Activated CD4-positive, alpha-beta memory T cell treated with anti-CD3 and anti-CD28 coated beads, Interleukin-2, amount 10 ng/mL, durations not matched to agents 7 days and 5 days (primary cell): ENCODE measurements around the gene PEX7. TPM values are rescaled to one million over a fixed set of nuclear protein-coding genes. Genes with fewer than 3 reads are reported as not detected.

ENCODE experiments used
- CTCF ChIA-PET: fragments of 350-600 bp; sonication (Branson Sonifier 250); formaldehyde crosslinking; loops from one replicate; lab custom pipeline; 2021; ENCODE audit warnings: antibody characterized with exemption, inconsistent platforms; lab: Charles Lee
- POLR2A ChIA-PET: fragments of 350-600 bp; sonication (Branson Sonifier 250); formaldehyde crosslinking; loops from one replicate; lab custom pipeline; 2021; ENCODE audit warnings: antibody characterized with exemption; lab: Charles Lee
- DNase-seq: peaks from one replicate; pipeline ENCODE4 v3.0.0-alpha.2; 2020
- H3K27ac Mint-ChIP-seq: one replicate; pipeline ENCODE4 v1.8.0; 2021; ENCODE audit warnings: mild to moderate bottlenecking, mixed read lengths
- H3K27me3 Mint-ChIP-seq: one replicate; pipeline ENCODE4 v1.8.0; 2021; ENCODE audit warnings: mixed read lengths
- H3K36me3 Mint-ChIP-seq: one replicate; pipeline ENCODE4 v1.8.0; 2021; ENCODE audit warnings: low read depth, mixed read lengths
- H3K4me1 Mint-ChIP-seq: one replicate; pipeline ENCODE4 v1.8.0; 2021; ENCODE audit warnings: mixed read lengths
- H3K4me3 Mint-ChIP-seq: one replicate; pipeline ENCODE4 v1.8.0; 2021; ENCODE audit warnings: mild to moderate bottlenecking, mixed read lengths
- H3K9me3 Mint-ChIP-seq: one replicate; pipeline ENCODE4 v1.8.0; 2021; ENCODE audit warnings: mixed read lengths
- total RNA-seq, 2 experiments: library from RNA; stranded (reverse); gene quantifications; one replicate each; pipeline ENCODE4 v1.2.3, GENCODE V29; 2021

PEX7 gene
- total RNA-seq: 1 to 10 TPM; 4.5 to 4.8 TPM

- peaks cover 18% of the 10 kb centered on the region for H3K4me1 Mint-ChIP-seq
- peaks cover 19% of the 10 kb centered on the region for H3K36me3 Mint-ChIP-seq
- H3K27me3 Mint-ChIP-seq: peaks cover 7% of the 10 kb centered on the region
- H3K9me3 Mint-ChIP-seq: no peaks in the 10 kb centered on the region
- H3K27ac Mint-ChIP-seq: peak within 1 kb of the TSS; percentile 67
- peak; percentile 90 for DNase-seq
- ChIA-PET CTCF (interaction anchor here (0.7 to 2.8 kb wide), 7 partner anchors 10 to 215 kb away, joined by 3 to 19 read pairs (median 3); partner anchors contain the start of gene MAP3K5), POLR2A (interaction anchor here (0.9 to 1.5 kb wide), 6 partner anchors 98 to 533 kb away, joined by 3 to 5 read pairs (median 3); partner anchors contain the start of gene BCLAF1)
- peak within 1 kb of the TSS; percentile 82 for H3K4me3 Mint-ChIP-seq
Measured at GRCh38 chr6:136822376-136823127, at the start of gene PEX7. PEX7 (plus strand) TSS chr6:136822592; CDS start chr6:136822666, 74 bp downstream.

GRCh38 chr6:136772685-136773472 lies 49.5 kb upstream of the PEX7 start:
- Mint-ChIP-seq H3K9me3 (peaks cover 3% of the 10 kb centered on the region), H3K36me3 (peaks cover 34% of the 10 kb centered on the region), H3K4me3 (no peak overlapping the region), H3K4me1 (peaks cover 49% of the 10 kb centered on the region), H3K27me3 (no peaks in the 10 kb centered on the region), H3K27ac (no peak overlapping the region)
- CTCF ChIA-PET: interaction anchor here (1.2 to 2.4 kb wide), 2 partner anchors 19 to 129 kb away, joined by 4 to 11 read pairs; partner anchors contain the start of gene MAP3K5
- no peak for DNase-seq
- POLR2A ChIA-PET: interaction anchor here (0.7 to 1.7 kb wide), 2 partner anchors 8 to 14 kb away, joined by 3 to 4 read pairs; no protein-coding TSS in a partner anchor

- Mint-ChIP-seq H3K4me3 (no peak overlapping the region), H3K27ac (no peak overlapping the region), H3K36me3 (peaks cover 30% of the 10 kb centered on the region), H3K4me1 (peaks cover 45% of the 10 kb centered on the region), H3K9me3 (peaks cover 3% of the 10 kb centered on the region), H3K27me3 (no peaks in the 10 kb centered on the region)
- no peak for DNase-seq
- ChIA-PET POLR2A (interaction anchor here (0.7 to 1.7 kb wide), 3 partner anchors 8 to 19 kb away, joined by 3 to 4 read pairs (median 3); partner anchors contain the start of gene MAP3K5), CTCF (no interaction called here)
Measured at GRCh38 chr6:136773473-136773796, 49.0 kb upstream of the PEX7 start.

- Mint-ChIP-seq H3K27ac (peak overlapping the region; percentile 31), H3K27me3 (no peaks in the 10 kb centered on the region), H3K4me1 (peaks cover 41% of the 10 kb centered on the region), H3K9me3 (no peaks in the 10 kb centered on the region), H3K4me3 (no peak overlapping the region), H3K36me3 (peaks cover 25% of the 10 kb centered on the region)
- ChIA-PET POLR2A (interaction anchor here (0.7 kb wide), 1 partner anchor 18 kb away, joined by 3 read pairs; the partner anchor contains the start of gene MAP3K5), CTCF (no interaction called here)
- DNase-seq: no peak
Measured at GRCh38 chr6:136774228-136775041, 48.0 kb upstream of the PEX7 start.

- CTCF ChIA-PET: no interaction called here
- peak overlapping the region; percentile 31 for H3K27ac Mint-ChIP-seq
- H3K36me3 Mint-ChIP-seq: peaks cover 25% of the 10 kb centered on the region
- no peak overlapping the region for H3K4me3 Mint-ChIP-seq
- no peak for DNase-seq
- no peaks in the 10 kb centered on the region for H3K9me3 Mint-ChIP-seq
- no peaks in the 10 kb centered on the region for H3K27me3 Mint-ChIP-seq
- peaks cover 45% of the 10 kb centered on the region for H3K4me1 Mint-ChIP-seq
- POLR2A ChIA-PET: interaction anchor here (2.0 kb wide), 1 partner anchor 11 kb away, joined by 7 read pairs; no protein-coding TSS in a partner anchor
Measured at GRCh38 chr6:136775081-136775480, 47.3 kb upstream of the PEX7 start.

GRCh38 chr6:136775548-136775947 lies 46.8 kb upstream of the PEX7 start:
- Mint-ChIP-seq H3K36me3 (peaks cover 25% of the 10 kb centered on the region), H3K27ac (no peak overlapping the region), H3K4me3 (no peak overlapping the region), H3K9me3 (no peaks in the 10 kb centered on the region), H3K27me3 (no peaks in the 10 kb centered on the region), H3K4me1 (peaks cover 45% of the 10 kb centered on the region)
- DNase-seq: no peak
- ChIA-PET CTCF (interaction anchor here (0.6 kb wide), 1 partner anchor 16 kb away, joined by 3 read pairs; no protein-coding TSS in a partner anchor), POLR2A (interaction anchor here (2.0 kb wide), 1 partner anchor 12 kb away, joined by 7 read pairs; no protein-coding TSS in a partner anchor)

- H3K4me3 Mint-ChIP-seq: no peak overlapping the region
- no peak for DNase-seq
- no peaks in the 10 kb centered on the region for H3K9me3 Mint-ChIP-seq
- peaks cover 31% of the 10 kb centered on the region for H3K36me3 Mint-ChIP-seq
- no peaks in the 10 kb centered on the region for H3K27me3 Mint-ChIP-seq
- POLR2A ChIA-PET: no interaction called here
- CTCF ChIA-PET: no interaction called here
- H3K4me1 Mint-ChIP-seq: peaks cover 43% of the 10 kb centered on the region
- H3K27ac Mint-ChIP-seq: no peak overlapping the region
Measured at GRCh38 chr6:136777651-136778050, 44.7 kb upstream of the PEX7 start.

- peaks cover 45% of the 10 kb centered on the region for H3K4me1 Mint-ChIP-seq
- H3K27me3 Mint-ChIP-seq: no peaks in the 10 kb centered on the region
Measured at GRCh38 chr6:136779682-136780081, 42.7 kb upstream of the PEX7 start.

GRCh38 chr6:136780972-136781371 lies 41.4 kb upstream of the PEX7 start:
- no peak overlapping the region for H3K4me3 Mint-ChIP-seq
- CTCF ChIA-PET: interaction anchor here (1.2 to 3.0 kb wide), 2 partner anchors 10 to 11 kb away, joined by 5 to 16 read pairs; partner anchors contain the start of gene MAP3K5

More at GRCh38 chr6:136779682-136780081, 42.7 kb upstream of the PEX7 start:
- peaks cover 37% of the 10 kb centered on the region for H3K36me3 Mint-ChIP-seq
- ChIA-PET CTCF (interaction anchor here (1.3 kb wide), 1 partner anchor 13 kb away, joined by 3 read pairs; the partner anchor contains the start of gene MAP3K5), POLR2A (no interaction called here)
- DNase-seq: no peak
- no peak overlapping the region for H3K4me3 Mint-ChIP-seq
- H3K9me3 Mint-ChIP-seq: no peaks in the 10 kb centered on the region
- H3K27ac Mint-ChIP-seq: no peak overlapping the region

GRCh38 chr6:136782021-136782770 lies 40.2 kb upstream of the PEX7 start:
- Mint-ChIP-seq H3K4me3 (no peak overlapping the region), H3K4me1 (peaks cover 57% of the 10 kb centered on the region), H3K27me3 (no peaks in the 10 kb centered on the region), H3K27ac (peak overlapping the region; percentile 44), H3K36me3 (peaks cover 38% of the 10 kb centered on the region), H3K9me3 (no peaks in the 10 kb centered on the region)
- ChIA-PET CTCF (interaction anchor here (0.6 to 3.0 kb wide), 5 partner anchors 8 to 185 kb away, joined by 3 to 16 read pairs (median 4); partner anchors contain the start of gene MAP3K5), POLR2A (interaction anchor here (1.2 to 1.7 kb wide), 2 partner anchors 10 to 17 kb away, joined by 3 to 10 read pairs; partner anchors contain the start of gene MAP3K5)
- no peak for DNase-seq

More at GRCh38 chr6:136780972-136781371, 41.4 kb upstream of the PEX7 start:
- Mint-ChIP-seq H3K36me3 (peaks cover 41% of the 10 kb centered on the region), H3K27me3 (no peaks in the 10 kb centered on the region), H3K27ac (no peak overlapping the region), H3K9me3 (no peaks in the 10 kb centered on the region), H3K4me1 (peaks cover 47% of the 10 kb centered on the region)
- DNase-seq: no peak
- POLR2A ChIA-PET: interaction anchor here (1.7 kb wide), 1 partner anchor 11 kb away, joined by 10 read pairs; the partner anchor contains the start of gene MAP3K5

GRCh38 chr6:136783021-136783420 lies 39.4 kb upstream of the PEX7 start:
- peaks cover 66% of the 10 kb centered on the region for H3K4me1 Mint-ChIP-seq
- no peaks in the 10 kb centered on the region for H3K27me3 Mint-ChIP-seq
- no peaks in the 10 kb centered on the region for H3K9me3 Mint-ChIP-seq
- H3K27ac Mint-ChIP-seq: peak overlapping the region; percentile 44
- no peak for DNase-seq
- peaks cover 36% of the 10 kb centered on the region for H3K36me3 Mint-ChIP-seq
- ChIA-PET POLR2A (interaction anchor here (1.2 to 10.1 kb wide), 3 partner anchors 9 to 138 kb away, joined by 3 to 237 read pairs (median 10); partner anchors contain the start of gene MAP3K5), CTCF (interaction anchor here (0.6 to 3.0 kb wide), 2 partner anchors 9 to 142 kb away, joined by 3 to 16 read pairs; partner anchors contain the start of gene MAP3K5)
- H3K4me3 Mint-ChIP-seq: no peak overlapping the region
